H1 (cell line): Measurements from ENCODE around the gene TGM1. TPM values are rescaled to one million over a fixed set of nuclear protein-coding genes. Genes with fewer than 3 reads are reported as not detected.

Experiments used
- CREB1 ChIP-seq: IDR thresholded peaks from 2 replicates; pipeline ENCODE4 v1.6.1; 2012; ENCODE audit warnings: inconsistent platforms
- CTBP2 ChIP-seq: IDR thresholded peaks from 2 replicates; pipeline ENCODE4 v1.7.0; 2011; ENCODE audit warnings: borderline replicate concordance, mild to moderate bottlenecking, moderate library complexity, mixed read lengths, low read length; ENCODE audit not compliant: insufficient read depth, insufficient read length
- EGR1 ChIP-seq: IDR thresholded peaks from 2 replicates; pipeline ENCODE4 v1.6.1; 2011; ENCODE audit warnings: low read depth, low read length, borderline replicate concordance
- KDM4A ChIP-seq: IDR thresholded peaks from one replicate; pipeline ENCODE4 v1.7.1; 2012; ENCODE audit warnings: low read depth, mild to moderate bottlenecking, moderate library complexity, low read length, inconsistent platforms; ENCODE audit not compliant: severe bottlenecking
- polyA plus RNA-seq, 7 experiments: library from polyadenylated mRNA; depleted of rRNA in 3 of 7; stranded (reverse) in 5 of 7; unstranded in 2 of 7; fragments of >200 nt in 5 of 7; fragments of 200-250 nt in 2 of 7; gene quantifications; 1 replicate in 5 of 7; 2 replicates in 1 of 7; 4 replicates in 1 of 7; pipeline versions ENCODE4 v1.2.1 to v1.2.3, GENCODE V29; 2011 to 2013; ENCODE audit warnings: missing spikeins in 2 of 7, mixed read lengths in 2 of 7
- total RNA-seq: library from RNA; stranded (reverse); fragmentation: NEBNext Ultra II Directional; extraction: Animal tissue kit (Norgen Biotek cat#: 25700); gene quantifications from 2 replicates; pipeline ENCODE4 v1.2.1, GENCODE V29; 2021
- TF ChIP-seq, protein P1 (sequence below): IDR thresholded peaks from 2 replicates; pipeline ENCODE4 v1.6.1; 2012; ENCODE audit warnings: inconsistent platforms

The TGM1 gene
- total and polyA plus RNA-seq, 2 of the 8 experiments (the other 6 are each of a cell fraction or from before 2014, with no cell fraction given): 1.8 to 2.2 TPM

GRCh38 chr14:24290746-24291145 lies 27.8 kb upstream of the TGM1 start (continued):
- TF ChIP-seq CTBP2 (no peak), KDM4A (no peak), EGR1 (no peak), CREB1 (no peak)
- TF ChIP-seq, protein P1, sequence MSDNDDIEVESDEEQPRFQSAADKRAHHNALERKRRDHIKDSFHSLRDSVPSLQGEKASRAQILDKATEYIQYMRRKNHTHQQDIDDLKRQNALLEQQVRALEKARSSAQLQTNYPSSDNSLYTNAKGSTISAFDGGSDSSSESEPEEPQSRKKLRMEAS: no peak
